Stimulated activated CD4-positive, alpha-beta T cell treated with anti-CD3 and anti-CD28 coated beads, Interleukin-15, amount 100 ng/mL, for 1 hour (primary cell): ENCODE measurements around the gene GPT2.

Experiments
- DNase-seq, 2 donors: peaks; one replicate each; pipeline ENCODE4 v3.0.0-alpha.2; 2020; ENCODE audit warnings: low read depth in 1 of 2, low spot score in 1 of 2

Gene GPT2

DNA sequence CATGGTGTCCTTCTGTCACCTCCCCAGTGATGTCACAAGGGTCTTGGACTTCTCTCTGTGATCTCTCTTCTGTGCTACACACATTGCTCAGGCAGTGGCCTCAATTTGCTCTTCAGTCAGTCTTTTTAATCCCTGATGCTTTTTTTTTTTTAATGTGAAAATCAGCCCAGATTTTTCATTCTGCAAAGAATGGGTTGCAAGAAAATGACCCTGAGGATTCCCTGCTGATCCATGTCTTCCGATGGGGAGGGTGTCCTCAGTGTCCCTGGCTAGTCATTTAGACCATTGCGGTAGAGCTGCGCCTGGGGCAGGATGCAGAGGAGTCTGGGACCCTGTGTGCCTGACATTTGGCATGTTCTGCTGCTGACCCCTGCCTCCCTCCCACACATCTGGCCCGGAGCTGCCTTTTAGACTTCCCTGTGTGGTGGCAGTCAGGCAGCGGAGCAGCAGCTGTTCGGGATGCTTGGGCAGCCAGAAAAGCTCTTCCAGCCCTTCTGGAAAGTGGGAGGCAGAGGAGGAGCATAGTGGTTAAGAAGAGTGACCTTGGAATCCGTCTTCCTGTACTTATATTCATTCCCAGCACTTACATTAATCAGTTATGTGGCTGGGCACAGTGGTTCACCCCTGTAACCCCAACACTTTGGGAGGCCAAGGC is 12.3 kb downstream of the GPT2 start:
- DNase-seq: no peak

DNA sequence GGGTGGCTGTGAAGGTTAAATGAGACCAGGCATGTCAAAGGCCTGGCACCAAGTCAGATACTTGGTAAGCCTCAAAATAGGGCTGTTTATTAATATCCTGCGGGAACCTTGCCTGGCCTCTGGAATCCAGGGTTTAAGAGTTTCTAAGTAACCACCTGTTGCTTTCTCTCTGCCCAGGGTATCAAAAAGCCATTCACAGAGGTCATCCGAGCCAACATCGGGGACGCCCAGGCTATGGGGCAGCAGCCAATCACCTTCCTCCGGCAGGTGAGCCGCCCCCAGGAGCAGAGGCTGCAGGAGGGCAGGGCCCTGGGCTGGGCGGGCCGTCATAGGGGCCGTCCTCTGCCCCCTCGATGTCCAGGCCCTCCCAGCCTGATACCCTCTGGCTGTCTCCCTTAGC is 13.3 kb downstream of the GPT2 start:
- DNase-seq: no peak

DNA sequence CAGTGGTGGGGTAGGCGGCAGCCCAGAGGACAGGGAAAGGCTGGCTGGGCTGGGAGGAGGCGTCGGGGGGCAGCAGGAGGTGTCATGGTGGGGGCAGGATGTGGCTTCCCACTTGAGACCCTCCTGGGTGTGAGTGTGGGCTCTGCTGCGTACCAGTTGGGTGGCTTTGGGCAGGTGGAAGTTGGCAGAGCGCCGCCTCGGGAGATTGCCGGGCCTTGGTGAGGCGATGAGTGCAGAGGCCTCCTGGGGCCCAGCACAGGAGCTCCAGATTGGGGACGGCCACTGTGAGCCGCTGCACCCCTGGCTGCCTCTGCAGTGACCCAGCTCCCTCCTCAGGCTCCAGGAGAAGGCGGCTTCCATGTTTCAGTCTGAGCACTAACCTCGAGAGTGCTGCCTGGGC is 13.8 kb downstream of the GPT2 start:
- DNase-seq: no peak

DNA sequence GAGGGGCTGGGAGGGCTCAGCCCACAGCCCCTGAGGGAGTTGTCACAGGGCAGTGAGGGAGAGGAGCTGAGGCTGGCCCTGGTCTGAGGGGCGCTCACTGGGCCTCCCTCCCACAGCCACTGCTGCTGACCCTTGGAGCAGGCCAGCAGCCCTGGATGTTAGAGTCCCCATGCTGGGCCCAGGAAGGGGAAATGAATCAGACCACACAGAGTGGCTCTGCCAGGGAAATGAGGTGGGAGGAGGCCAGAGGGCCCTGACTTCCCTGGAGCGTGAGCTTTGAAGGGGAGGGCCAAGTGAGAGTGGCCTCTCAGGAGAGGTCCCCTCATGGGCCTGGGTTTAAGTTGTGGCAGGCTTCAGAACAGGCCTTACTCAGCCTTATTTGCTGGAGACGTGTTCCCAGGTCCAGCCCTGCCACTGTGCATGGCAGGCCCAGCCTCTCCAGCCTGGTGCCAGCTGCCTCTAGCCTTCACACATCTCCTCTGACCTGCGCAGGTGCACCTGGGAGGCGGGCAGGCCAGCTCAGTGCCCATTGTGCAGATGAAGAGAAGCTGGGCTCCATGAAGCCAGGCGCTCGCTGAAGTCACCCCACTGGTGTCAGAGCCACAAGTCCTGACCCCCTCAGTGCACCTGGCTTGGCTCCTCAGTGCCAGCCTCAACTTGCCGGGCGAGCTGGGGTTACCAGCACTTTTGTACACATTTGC is 15.4 kb downstream of the GPT2 start:
- no peak for DNase-seq

DNA sequence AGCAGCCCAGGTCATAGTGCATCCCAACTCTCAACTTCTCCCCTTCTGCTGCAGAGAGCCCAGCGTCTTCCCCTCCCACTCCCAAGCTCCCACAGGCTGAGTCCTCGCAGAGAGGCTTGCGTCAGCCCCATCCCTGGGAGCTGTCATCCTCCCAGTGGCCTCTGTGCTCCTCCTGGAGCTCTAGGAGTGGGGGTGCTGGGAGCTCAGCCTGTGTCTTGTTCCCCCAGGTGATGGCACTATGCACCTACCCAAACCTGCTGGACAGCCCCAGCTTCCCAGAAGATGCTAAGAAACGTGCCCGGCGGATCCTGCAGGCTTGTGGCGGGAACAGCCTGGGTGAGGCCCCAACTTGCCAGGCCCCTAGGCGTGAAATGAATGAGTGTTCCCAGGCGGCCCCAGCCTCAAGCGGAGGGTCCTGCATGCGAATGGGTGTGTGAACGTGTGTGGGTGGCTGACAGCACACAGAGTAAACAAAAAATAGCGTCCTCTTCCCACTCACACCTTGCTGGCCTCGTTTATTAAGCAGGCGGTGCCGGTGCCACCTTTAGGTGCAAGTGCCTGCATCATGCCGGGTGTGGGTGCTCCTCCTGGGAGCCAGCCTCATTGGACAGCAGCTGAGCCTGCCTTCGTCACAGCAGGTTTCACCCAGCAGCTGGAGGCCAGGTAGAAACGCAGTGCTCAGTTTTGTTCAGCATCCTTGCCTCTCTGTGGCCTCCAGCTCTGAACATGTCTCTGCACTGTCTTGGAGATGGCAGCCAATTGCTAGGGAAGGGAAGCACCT is 16.5 kb downstream of the GPT2 start:
- no peak for DNase-seq

DNA sequence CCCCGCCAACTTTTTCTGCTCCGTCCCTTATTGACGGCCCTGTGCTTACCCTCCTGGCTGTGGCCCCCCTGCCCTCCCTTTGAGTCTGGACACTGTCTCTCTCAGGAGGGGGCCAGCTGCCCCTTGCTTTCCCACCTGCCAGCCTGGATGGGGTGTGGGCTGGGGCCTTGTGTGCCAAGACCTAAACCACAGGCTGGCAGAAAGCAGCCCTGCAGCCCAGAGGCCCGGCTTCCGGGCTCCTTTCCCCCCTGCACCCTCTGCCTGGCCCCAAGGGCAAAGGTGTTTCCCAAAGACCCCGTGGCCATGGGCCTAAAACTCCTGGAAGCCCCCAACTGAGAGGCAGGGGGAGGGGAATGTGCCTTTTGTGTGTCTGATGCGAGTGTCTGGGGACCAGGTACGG is 17.5 kb downstream of the GPT2 start:
- no peak for DNase-seq

DNA sequence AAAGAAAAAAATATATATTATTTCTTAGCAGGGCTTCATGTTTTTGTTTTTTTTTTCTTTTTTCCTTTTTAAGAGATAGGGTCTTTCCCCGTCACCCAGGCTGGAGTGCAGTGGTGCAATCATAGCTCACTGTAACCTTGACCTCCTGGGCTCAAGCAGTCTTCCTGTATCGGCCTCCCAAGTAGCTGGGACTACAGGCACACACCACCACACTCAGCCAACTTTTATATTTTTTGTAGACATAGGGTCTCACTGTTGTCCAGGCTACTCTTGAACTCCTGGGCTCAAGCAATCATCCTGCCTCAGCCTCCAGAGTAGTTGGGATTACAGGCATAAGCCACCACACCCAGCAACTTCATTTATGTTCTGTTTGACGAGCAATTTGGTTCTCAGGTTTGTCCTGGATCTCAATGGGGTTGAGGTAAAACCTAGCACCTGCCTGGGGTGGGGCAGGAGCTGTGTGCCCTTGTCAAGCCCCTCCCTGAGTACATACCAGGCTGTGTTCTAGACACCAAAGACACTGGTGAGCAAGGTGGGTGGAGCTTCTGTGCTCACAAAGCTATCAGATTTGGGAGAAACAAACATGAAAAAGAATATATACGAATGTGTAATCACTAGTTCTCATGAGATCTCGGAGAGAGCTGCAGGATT is 19.2 kb downstream of the GPT2 start:
- DNase-seq: no peak

DNA sequence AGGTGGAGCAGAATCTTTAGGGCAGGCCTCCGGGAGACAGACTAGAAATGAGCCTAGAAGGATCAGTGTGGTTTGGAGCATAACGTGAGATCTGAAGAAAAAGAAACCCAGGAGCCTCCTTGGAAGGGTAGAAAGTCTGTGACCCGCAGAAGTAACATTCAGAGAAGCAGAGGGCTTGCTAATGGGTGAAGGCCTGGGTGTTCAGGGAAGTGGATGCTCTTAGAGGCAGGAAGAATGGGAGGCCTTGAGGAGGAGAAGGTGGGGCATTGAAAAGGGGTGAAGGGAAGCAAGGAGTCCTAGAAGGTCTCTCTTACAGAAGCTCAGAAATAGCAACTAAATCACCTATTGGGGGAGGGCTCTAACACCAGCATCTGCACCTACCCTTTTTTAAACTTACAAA is 20.3 kb downstream of the GPT2 start:
- no peak for DNase-seq

DNA sequence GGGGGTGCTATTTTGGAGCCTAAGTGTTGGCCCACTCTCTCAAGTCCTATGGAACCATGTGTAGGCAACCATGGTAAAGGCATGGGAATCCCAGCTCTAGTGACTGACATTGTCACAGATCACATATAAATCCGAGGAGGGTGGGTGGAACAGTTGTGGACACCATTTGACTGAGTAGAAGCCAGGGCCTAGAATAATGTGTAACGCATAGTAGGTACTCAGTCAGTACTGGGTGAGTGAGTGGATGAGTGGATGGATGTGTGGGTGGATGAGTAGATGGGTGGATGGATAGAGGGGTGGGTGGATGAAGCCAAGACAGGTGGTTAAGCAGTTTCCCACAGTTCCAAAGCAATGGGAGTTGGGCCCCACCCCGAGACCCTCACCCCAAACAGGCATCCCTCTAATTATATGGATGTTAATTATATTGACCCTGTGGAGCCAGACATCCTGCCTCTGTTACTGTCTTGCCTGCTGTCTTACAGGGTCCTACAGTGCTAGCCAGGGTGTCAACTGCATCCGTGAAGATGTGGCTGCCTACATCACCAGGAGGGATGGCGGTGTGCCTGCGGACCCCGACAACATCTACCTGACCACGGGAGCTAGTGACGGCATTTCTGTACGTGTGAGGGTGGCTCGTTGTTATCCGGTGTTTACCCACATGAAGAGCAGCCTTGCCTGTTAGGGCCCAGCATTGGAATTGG is 22.3 kb downstream of the GPT2 start:
- no peak for DNase-seq

DNA sequence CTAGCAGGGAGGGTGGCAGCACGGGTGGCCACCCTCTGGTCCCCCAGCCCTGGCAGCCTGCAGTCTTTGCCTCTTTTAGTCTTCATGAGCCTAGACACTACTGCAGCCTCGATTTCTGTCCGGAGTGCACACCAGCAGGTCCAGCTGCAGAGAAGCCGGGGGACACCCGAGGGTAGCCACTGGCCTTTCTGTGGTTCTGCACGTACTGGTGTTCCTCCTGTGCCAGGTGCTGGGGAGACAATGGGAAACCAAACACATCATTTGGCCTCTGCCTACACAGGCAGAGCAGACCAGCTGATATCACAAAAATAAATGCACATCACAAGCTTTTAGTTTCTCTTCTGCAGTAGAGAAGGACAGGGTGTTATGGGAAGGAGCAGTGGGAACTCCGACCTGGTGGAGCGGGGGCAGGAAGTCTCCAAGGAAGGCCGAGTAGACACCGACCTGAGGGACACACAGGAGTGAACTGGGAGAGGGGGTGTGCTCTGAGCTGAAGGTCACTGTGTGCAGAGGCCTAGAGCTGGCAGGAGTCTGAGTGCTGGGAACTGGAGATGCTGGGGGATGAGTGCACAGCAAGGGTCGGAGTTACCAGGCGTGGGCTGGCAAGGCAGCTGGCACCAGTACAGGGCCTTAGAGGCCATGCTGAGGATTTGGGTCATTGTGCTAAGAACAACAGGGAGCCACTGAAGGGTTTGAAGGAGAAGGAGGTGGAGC is 23.1 kb downstream of the GPT2 start:
- no peak for DNase-seq

DNA sequence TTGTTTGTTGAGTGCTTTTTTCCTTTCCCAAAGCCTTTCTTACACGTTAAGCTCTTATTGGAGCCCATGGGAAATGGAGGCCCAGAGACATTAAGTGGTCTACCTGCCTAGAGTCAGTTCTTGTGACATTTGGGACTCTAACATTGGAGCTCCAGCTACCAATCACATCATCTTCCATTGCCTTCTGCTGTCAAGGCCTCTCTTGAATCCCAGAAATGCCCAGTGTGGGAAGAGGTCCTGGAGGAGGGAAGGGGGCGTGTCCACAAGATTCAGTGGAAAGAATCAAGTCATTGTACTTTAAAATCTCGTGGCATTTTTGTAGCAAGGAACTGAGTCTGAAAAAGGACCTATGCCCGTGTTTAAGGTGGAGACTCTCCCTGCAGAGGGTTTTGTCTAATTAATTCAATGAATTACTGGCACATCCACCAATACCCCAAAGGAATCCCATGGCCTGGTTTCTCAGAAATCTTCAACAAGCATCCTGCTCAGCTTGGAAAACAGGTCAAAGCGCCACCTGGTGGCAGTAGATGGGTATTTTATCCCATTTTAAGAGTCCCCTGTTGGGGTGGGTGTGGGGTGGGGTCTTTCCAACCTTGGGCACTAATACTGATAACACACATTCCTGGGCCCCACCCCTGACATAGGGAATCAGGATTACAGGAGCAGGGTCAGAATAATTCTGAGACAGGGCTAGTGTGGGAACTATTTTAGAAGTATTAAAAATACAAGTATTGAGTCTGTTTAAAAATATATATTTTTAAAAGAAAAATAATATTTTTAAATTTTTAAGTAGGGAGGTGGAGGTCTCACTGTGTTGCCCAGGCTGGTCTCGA is 24.6 kb downstream of the GPT2 start:
- DNase-seq: peak; percentile 17

DNA sequence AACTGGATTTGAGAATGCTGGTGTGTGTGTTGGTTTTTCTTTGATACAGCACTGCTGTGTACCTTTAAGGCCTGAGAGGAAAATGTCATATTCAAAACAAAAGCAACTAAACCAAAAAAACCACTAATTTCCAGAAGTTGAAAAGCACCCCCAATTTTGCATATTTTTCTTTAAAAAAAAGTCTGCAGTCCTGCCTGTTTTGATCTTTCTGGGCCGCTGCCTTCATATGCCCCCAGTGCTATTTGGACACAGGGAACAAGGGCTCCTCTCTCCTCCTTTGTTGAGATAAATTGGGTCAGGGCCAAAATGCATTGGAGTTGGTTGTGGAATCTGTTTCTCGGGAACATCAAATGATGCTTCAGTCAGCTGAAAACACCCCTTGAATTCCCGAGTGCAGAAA is 26.9 kb downstream of the GPT2 start:
- DNase-seq: no peak

DNA sequence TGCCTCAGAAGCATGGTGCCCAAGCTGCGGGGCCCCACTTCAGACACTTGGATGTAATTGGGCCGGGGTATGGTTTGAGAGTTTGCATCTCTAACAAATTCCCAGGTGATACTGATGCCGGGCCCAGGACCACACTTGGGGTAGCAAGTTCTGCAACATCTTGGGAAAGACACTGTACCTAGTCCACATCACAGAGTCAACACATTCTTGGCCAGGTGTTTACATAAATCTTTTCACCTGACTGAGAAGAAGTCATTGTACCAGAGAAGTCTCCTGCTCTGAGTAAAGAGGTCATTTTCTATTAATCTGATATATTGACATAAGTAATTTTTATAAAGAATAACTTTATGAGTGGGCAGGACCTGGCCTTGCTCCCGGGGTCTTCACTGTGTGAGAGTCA is 27.5 kb downstream of the GPT2 start:
- DNase-seq: no peak

DNA sequence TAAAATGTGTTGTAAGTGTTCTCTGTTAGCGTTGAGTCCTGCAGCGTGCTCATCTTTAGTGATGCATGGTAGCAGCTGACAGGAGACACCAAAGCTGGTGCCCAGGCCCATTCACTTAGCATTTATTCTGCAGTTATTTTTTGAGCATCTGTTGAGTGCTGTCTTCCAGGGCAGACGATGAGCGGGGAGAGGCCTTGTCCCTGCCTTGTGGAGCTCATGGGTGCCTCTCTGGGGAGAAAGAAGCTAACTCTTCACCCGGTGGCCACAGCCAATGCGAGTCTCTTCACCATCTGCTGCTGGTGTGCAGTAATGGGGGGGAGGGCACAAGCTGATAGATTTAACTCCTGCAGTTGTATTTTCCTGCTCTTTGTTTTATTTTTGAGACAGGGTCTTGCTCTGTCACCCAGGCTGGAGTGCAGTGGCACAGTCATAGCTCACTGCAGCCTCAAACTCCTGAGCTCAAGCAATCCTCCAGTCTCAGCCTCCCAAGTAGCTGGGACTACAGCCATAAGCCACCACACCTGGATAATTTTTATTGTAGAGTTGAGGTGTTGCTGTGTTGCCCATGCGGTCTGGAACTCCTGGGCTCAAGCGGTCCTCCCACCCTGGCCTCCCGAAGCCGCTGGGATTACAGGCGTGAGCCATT is 30.5 kb downstream of the GPT2 start:
- DNase-seq: no peak

DNA sequence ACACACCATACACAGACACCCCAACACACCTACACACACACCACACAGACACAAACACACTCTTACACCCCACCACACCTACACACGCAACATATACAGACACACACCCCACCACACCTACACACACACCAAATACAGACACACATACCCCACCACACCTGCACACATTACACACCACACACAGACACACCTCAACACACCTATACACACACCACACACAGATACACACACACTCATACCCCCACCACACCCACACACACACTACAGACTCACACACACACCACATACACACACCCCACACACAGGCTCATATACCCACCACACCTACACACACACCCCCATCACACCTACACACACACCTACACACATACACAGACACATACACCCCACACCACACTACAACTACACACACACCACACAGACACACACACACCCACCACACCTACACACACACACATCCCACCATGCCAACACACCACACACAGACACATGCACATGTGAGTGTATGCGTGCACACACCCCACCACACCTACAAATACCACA is 31.4 kb downstream of the GPT2 start:
- no peak for DNase-seq

DNA sequence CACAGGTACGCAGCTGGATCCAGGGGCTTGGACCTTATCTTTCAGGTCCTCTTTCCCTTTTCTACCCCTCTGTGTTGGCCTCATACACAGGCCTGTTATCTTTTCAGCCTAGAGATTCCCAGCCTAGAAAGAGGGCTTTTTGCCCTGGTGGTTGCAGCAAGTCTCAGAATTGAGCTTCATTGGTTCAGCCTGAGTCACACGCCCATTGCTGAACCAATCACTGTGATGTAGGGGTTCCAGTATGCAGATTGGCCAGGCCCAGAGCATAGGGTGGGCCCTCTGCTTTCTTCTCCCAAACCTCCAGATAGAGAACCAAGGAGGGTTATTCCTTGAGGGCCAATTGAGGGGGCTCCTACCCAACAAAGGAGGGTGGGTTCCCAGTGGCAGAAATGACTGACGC is 32.8 kb downstream of the GPT2 start:
- no peak for DNase-seq

DNA sequence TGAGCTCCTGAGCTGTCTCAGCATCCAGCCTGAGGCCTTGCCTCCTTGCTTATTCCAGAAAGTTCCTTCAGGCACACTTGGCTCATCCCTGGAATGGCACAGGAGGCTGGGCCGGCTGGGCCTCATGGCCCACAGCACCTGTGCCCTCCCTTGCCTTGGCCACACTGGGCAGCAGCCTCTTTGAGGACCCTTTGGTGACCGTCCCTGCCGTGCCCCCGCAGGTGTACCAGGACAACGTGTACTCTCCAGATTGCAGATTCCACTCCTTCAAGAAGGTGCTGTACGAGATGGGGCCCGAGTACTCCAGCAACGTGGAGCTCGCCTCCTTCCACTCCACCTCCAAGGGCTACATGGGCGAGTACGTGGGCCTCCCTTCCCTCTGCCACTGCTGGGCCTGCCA is 34.2 kb downstream of the GPT2 start:
- no peak for DNase-seq

DNA sequence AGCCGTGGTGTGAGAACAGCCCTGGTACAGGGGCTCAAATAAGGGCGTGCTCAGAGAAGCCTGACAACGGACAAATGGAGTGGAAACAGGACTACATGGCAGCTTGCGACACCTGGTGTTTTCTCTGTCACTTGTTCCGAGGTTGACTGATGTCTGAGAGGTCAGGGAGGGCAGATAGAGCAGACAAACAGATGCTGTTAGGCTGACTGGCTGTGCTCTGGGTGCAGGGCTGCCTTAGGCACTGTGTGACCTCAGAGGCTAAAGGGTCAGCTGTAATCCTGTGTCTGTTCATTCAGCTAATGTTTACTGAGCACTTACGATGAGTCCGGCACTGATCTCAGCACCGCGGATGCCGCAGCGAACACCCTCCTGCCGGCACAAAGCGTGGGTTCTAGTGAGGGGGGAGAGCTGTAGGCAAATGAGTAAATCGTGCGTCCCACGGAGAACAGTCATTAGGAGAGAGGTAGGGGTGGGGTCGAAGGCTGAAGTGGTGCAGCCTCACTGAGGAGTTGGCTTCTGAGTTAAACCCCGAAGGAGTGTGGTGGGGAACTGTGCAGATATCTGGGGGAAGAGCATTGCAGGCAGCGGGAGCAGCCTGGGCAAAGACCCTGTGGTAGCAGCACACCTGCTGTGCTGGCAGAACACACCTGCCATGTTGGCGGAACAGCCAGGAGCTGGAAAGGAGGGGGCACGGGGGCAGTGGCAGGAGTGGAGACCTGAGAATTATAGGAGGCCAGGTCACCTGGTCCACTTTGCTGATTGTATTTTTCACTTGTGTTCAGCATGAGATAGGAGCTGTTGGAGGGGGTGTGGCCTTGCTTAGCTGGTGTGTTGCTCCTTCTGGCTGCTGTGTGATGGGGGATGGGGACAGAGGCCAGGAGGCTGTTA is 35.0 kb downstream of the GPT2 start:
- DNase-seq: no peak
